ENCODE data around the gene GABBR1. TPM values are rescaled to one million over a fixed set of nuclear protein-coding genes. Genes with fewer than 3 reads are reported as not detected.
"Not testable (repeated sequence)": the region's sequence is repeated elsewhere in the genome, so short reads cannot be mapped to it uniquely, and the experiment has no call there.

The GABBR1 gene
- total RNA-seq, 2 donors from 2014 or later: 19.4 to 30.7 TPM

GRCh38 chr6:29663300-29664042 is 30.5 kb upstream of the GABBR1 start:
- Histone ChIP-seq H3K4me3 (no peak overlapping the region), H3K36me3 (no peaks in the 10 kb centered on the region), H3K27me3 (replicated peaks; ENCODE audit: insufficient read depth) (no peaks in the 10 kb centered on the region), H3K9me3 (no peaks in the 10 kb centered on the region), H3K4me1 (replicated peaks) (no peaks in the 10 kb centered on the region), H3K27ac (no peak overlapping the region)
- no peak for DNase-seq (ENCODE audit: low spot score)
- TF ChIP-seq CTCF (IDR thresholded peaks at IDR 0.05) (no peak), POLR2A (IDR thresholded peaks at IDR 0.05) (no peak), POLR2AphosphoS5 (IDR thresholded peaks at IDR 0.05) (no peak)
- intact Hi-C loops (cut with DNase I): no loop called here
- WGBS: 62% methylated on average over 5 of the region's 5 CpGs

GRCh38 chr6:29661502-29662141 is 28.6 kb upstream of the GABBR1 start:
- peak; percentile 60 for TF ChIP-seq POLR2AphosphoS5 (IDR thresholded peaks at IDR 0.05)
- DNase-seq (ENCODE audit: low spot score): peak; percentile 25
- H3K36me3 ChIP-seq; H3K9me3 ChIP-seq; H3K4me3 ChIP-seq; H3K27me3 ChIP-seq (replicated peaks; ENCODE audit: insufficient read depth); intact Hi-C loops (cut with DNase I); H3K4me1 ChIP-seq (replicated peaks); H3K27ac ChIP-seq: not testable (repeated sequence)
- 36% methylated on average over 14 of the region's 14 CpGs for WGBS

- no peaks in the 10 kb centered on the region for H3K9me3 ChIP-seq
- H3K4me1 ChIP-seq (replicated peaks): no peaks in the 10 kb centered on the region
- no peak for DNase-seq (ENCODE audit: low spot score)
- no peaks in the 10 kb centered on the region for H3K27me3 ChIP-seq (replicated peaks; ENCODE audit: insufficient read depth)
- H3K4me3 ChIP-seq: no peak overlapping the region
- no peak overlapping the region for H3K27ac ChIP-seq
- intact Hi-C loops (cut with DNase I): no loop called here
- no peaks in the 10 kb centered on the region for H3K36me3 ChIP-seq
- 62% methylated on average over 3 of the region's 3 CpGs for WGBS
- TF ChIP-seq POLR2AphosphoS5 (IDR thresholded peaks at IDR 0.05): no peak
- TF ChIP-seq CTCF (IDR thresholded peaks at IDR 0.05): no peak
- no peak for TF ChIP-seq POLR2A (IDR thresholded peaks at IDR 0.05)
Measured at GRCh38 chr6:29661071-29661470, 28.1 kb upstream of the GABBR1 start.

GRCh38 chr6:29656798-29657197 is 23.8 kb upstream of the GABBR1 start, which contains the start of gene MOG:
MOG (plus strand) TSS chr6:29657092; CDS start chr6:29657210, 118 bp downstream.
- Histone ChIP-seq H3K4me3 (no peak within 1 kb of the TSS), H3K27me3 (replicated peaks; ENCODE audit: insufficient read depth) (no peaks in the 10 kb centered on the region), H3K36me3 (no peaks in the 10 kb centered on the region), H3K4me1 (replicated peaks) (no peaks in the 10 kb centered on the region), H3K27ac (no peak within 1 kb of the TSS), H3K9me3 (no peaks in the 10 kb centered on the region)
- WGBS: 85% methylated on average over 4 of the region's 4 CpGs
- DNase-seq (ENCODE audit: low spot score): no peak
- intact Hi-C loops (cut with DNase I): no loop called here
- TF ChIP-seq POLR2AphosphoS5 (IDR thresholded peaks at IDR 0.05): no peak
- TF ChIP-seq CTCF (IDR thresholded peaks at IDR 0.05): no peak
- no peak for TF ChIP-seq POLR2A (IDR thresholded peaks at IDR 0.05)

GRCh38 chr6:29656157-29656556 is 23.2 kb upstream of the GABBR1 start:
- no peak overlapping the region for H3K4me3 ChIP-seq
- H3K36me3 ChIP-seq: no peaks in the 10 kb centered on the region
- 51% methylated on average over 2 of the region's 2 CpGs for WGBS
- H3K27me3 ChIP-seq (replicated peaks; ENCODE audit: insufficient read depth): no peaks in the 10 kb centered on the region
- intact Hi-C loops (cut with DNase I): no loop called here
- DNase-seq (ENCODE audit: low spot score): no peak
- no peak overlapping the region for H3K27ac ChIP-seq
- no peaks in the 10 kb centered on the region for H3K4me1 ChIP-seq (replicated peaks)
- H3K9me3 ChIP-seq: no peaks in the 10 kb centered on the region
- TF ChIP-seq CTCF (IDR thresholded peaks at IDR 0.05): no peak
- no peak for TF ChIP-seq POLR2A (IDR thresholded peaks at IDR 0.05)
- TF ChIP-seq POLR2AphosphoS5 (IDR thresholded peaks at IDR 0.05): no peak
